Subcutaneous adipose tissue (tissue), 4 donors: ENCODE data around the gene CLEC4D. TPM values are rescaled to one million over a fixed set of nuclear protein-coding genes. Genes with fewer than 3 reads are reported as not detected.

ENCODE experiments used
- CTCF ChIP-seq: fragments of 450-650 bp; IDR thresholded peaks from one replicate; pipeline ENCODE4 v1.5.1; 2016; ENCODE audit warnings: low read depth, mild to moderate bottlenecking, control low read depth, antibody characterized with exemption, moderate library complexity
- total RNA-seq, 4 donors: library from RNA; depleted of rRNA; stranded (reverse); fragments of >200 nt; gene quantifications; one replicate each; pipeline ENCODE4 v1.1.0, GENCODE V29; 2016

The CLEC4D gene
- total RNA-seq, 4 donors from 2014 or later: 0.57 to 3.8 (median 1.3) TPM

GRCh38 chr12:8544295-8544694 lies 31.0 kb downstream of the CLEC4D start:
- no peak for TF ChIP-seq CTCF

GRCh38 chr12:8546591-8546990 lies 33.3 kb downstream of the CLEC4D start:
- TF ChIP-seq CTCF: no peak

DNA sequence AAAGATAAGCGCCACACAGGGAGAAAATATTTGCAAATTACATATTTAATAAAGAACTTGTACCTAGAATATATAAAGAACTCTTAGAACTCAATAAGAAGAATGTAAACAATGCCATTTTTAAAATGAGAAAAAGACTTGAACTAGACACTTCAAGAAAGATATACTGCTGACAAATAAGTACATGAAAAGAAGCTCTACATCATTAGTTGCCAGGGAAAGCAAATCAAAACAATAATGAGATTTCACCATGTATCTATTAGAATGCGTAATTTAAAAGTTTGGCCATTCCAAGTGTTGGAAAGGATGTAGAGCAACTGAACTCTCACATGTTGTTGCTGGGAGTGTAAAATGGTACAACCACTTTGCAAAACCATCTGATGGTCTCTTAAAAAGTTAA lies 34.3 kb downstream of the CLEC4D start:
- TF ChIP-seq CTCF: no peak

GRCh38 chr12:8548192-8548591 lies 34.9 kb downstream of the CLEC4D start:
- TF ChIP-seq CTCF: no peak

- TF ChIP-seq CTCF: no peak
These were observed 36.1 kb downstream of the CLEC4D start for GRCh38 chr12:8549381-8549780.

- no peak for TF ChIP-seq CTCF
These were observed 39.9 kb downstream of the CLEC4D start for GRCh38 chr12:8553088-8553627.

DNA sequence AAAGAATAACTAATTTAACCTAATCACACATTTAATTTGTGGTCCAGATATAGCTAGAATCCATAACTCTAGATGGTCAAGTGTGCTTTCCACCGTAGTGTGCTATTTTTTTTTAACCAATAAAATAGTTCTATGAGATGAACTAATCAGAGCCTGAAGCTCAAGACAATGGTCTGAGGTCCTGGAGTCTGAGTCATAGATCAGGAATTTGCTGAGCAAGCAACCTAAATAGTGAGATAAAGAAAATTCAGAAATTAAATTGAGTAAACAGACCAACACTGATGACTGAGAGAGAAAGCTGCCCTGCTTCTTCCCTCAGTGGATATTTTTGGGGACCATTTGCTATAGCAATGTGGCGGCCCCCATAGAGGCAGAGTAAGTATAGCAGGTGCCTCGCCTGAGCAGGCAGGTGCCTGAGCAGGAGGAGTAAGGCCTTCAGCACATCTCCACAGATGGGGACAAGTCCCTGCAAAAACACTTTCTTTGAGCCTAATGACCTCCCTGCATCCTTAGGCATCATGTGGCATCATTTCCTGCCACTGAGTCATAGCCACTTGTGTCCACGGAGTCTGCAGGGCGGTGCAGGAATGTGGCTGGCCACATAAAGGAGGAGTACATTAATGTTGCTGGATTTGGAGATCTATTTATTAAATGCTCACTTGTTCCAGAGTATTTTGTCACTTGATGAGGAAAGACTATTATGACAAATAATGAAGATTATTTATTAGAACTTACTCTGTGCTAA lies 41.3 kb downstream of the CLEC4D start:
- no peak for TF ChIP-seq CTCF
